Measurements from ENCODE around the gene ST7L.

- TF ChIP-seq CTCF (conservative IDR thresholded peaks at IDR 0.05 in 1 of 2, IDR thresholded peaks at IDR 0.05 in 1 of 2; ENCODE audit: extremely low read depth in 1 of 2, insufficient read depth in 1 of 2, low read depth in 1 of 2, low read length in 2 of 2) (no peak), EZH2 (IDR thresholded peaks at IDR 0.05; ENCODE audit: borderline replicate concordance, low read length) (no peak)
These were observed 141.4 kb downstream of the ST7L start for GRCh38 chr1:112477550-112477949.

Measured in mammary epithelial cell (primary cell).